K562 treated with DMSO at 1 percent for 12 hours (cell line): ENCODE results near the gene IL13RA2. TPM values are rescaled to one million over a fixed set of nuclear protein-coding genes. Genes with fewer than 3 reads are reported as not detected.

Source experiments
- total RNA-seq: library from RNA; unstranded; fragments of 300-600 nt; gene quantifications from 2 replicates; pipeline ENCODE4 v1.2.3, GENCODE V29; 2022; ENCODE audit not compliant: insufficient read depth

IL13RA2 gene
- not detected in 2 replicates for total RNA-seq

GRCh38 chrX:115017455-115017854, at the start of gene IL13RA2:
IL13RA2 (minus strand) TSS chrX:115017616; CDS start chrX:115017269, 347 bp downstream.

Other genes with a start within 250 kb of the IL13RA2 start
- gene RBMXL3, start 171.8 kb upstream of the IL13RA2 start, total RNA-seq, result 1.1 and 3.1 TPM in 2 replicates
- 1.3 and 4.4 TPM in 2 replicates for gene LRCH2, start 216.5 kb upstream of the IL13RA2 start, total RNA-seq